Thyroid gland (tissue), 4 donors: ENCODE results near the gene TNNT2. TPM values are rescaled to one million over a fixed set of nuclear protein-coding genes. Genes with fewer than 3 reads are reported as not detected.

Experiments
- DNase-seq, 2 donors: peaks; one replicate each; pipeline ENCODE4 v3.0.0-alpha.2; 2019
- H3K27ac ChIP-seq, 3 donors: fragments of 200-600 bp; sonication (generic); 1 replicate in 2 of 3; 2 replicates in 1 of 3; pipeline ENCODE4 v1.5.1; 2016 to 2019; ENCODE audit warnings: mild to moderate bottlenecking in 1 of 3, moderate library complexity in 1 of 3
- H3K27me3 ChIP-seq: fragments of 200-600 bp; sonication (generic); one replicate; pipeline ENCODE4 v1.5.1; 2019
- H3K36me3 ChIP-seq, 2 donors: fragments of 200-600 bp; sonication (generic); one replicate each; pipeline ENCODE4 v1.5.1; 2016 to 2019
- H3K4me1 ChIP-seq, 2 donors: fragments of 200-600 bp; sonication (generic); one replicate each; pipeline ENCODE4 v1.5.1; 2017 to 2019
- H3K4me3 ChIP-seq, 3 donors: fragments of 200-600 bp; sonication (generic); replicated peaks in 1 of 3; 1 replicate in 2 of 3; 2 replicates in 1 of 3; pipeline ENCODE4 v1.5.1; 2016; ENCODE audit warnings: mild to moderate bottlenecking in 1 of 3
- H3K9me3 ChIP-seq: fragments of 200-600 bp; sonication (generic); one replicate; pipeline ENCODE4 v1.5.1; 2017
- CTCF ChIP-seq, 6 experiments: fragments of 200-600 bp in 3 of 6; fragments of 450-650 bp in 3 of 6; sonication (generic) in 3 of 6; IDR thresholded peaks; one replicate each; pipeline ENCODE4 v1.5.1; 2016 to 2019; ENCODE audit warnings: antibody characterized with exemption in 6 of 6, mild to moderate bottlenecking in 2 of 6, inconsistent platforms in 1 of 6, moderate library complexity in 1 of 6
- POLR2A ChIP-seq, 2 donors: fragments of 450-650 bp; IDR thresholded peaks; one replicate each; pipeline ENCODE4 v1.6.1; 2017; ENCODE audit warnings: antibody characterized with exemption in 2 of 2, mild to moderate bottlenecking in 2 of 2, moderate library complexity in 1 of 2
- WGBS, 2 donors: methylation state at CpG; one replicate each; pipeline ENCODE4 v1.1.5; 2017; 5-methylcytosine and 5-hydroxymethylcytosine counted together
- intact Hi-C: fragments of 100-400 bp; cut with DNase I; formaldehyde crosslinking; loops from one replicate; pipeline ENCODE4 v1.15.1; 2023
- total RNA-seq, 4 donors: library from RNA; depleted of rRNA; stranded (reverse); fragments of >200 nt; gene quantifications; one replicate each; pipeline ENCODE4 v1.2.3, GENCODE V29; 2016

The TNNT2 gene
- total RNA-seq, 4 donors from 2014 or later: 0.24 TPM; not detected in 3

- DNase-seq: no peak
- no peak for TF ChIP-seq POLR2A (IDR thresholded peaks at IDR 0.05)
- no peak for TF ChIP-seq CTCF (IDR thresholded peaks at IDR 0.05)
- H3K4me3 ChIP-seq: no peak overlapping the region
- H3K27me3 ChIP-seq: no peaks in the 10 kb centered on the region
- no peaks in the 10 kb centered on the region for H3K36me3 ChIP-seq
- 92 to 99% methylated on average over 2 to 7 of the region's 8 CpGs for WGBS, 2 donors
- intact Hi-C loops: loop anchor here (2.0 kb wide), 1 partner anchor 21 kb away; no protein-coding TSS in a partner anchor
- peaks cover 3 to 11% of the 10 kb centered on the region in 2 donors for H3K4me1 ChIP-seq
- no peak overlapping the region for H3K27ac ChIP-seq
- no peaks in the 10 kb centered on the region for H3K9me3 ChIP-seq
Observed at GRCh38 chr1:201386208-201386607, 8.7 kb upstream of the TNNT2 start.

DNA sequence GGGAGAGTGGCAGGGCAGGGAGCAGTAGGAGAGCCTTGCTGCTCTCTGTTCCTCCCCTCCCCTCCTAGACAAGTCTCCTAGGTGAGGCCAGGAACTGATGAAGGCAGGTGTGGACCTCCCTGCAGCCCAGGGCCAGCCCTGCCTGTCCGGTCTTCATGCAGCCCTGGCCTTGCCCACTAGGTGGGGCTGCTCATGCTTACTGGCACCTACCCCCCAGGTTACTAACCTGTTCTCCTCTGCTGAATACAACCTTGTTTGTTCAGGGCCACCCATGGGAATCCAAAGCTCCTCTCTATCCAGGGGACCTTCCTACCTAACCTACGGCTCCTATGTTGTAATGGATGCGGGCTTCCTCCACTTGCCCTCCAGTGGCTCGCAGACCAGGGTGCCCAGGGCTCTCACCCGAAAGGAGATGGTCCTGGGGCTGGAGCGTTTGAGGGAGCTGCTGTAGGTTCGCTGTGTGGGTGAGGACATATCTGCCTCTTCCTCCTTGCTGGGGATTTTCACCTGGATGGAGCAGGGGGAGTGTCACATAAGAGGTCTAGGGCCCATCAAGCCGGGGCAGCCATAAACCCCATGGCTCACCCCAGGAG lies 7.9 kb upstream of the TNNT2 start:
- Histone ChIP-seq H3K27me3 (no peaks in the 10 kb centered on the region), H3K27ac (no peak overlapping the region), H3K9me3 (no peaks in the 10 kb centered on the region), H3K4me1 (peaks cover 9 to 19% of the 10 kb centered on the region in 2 donors), H3K4me3 (no peak overlapping the region), H3K36me3 (no peaks in the 10 kb centered on the region)
- intact Hi-C loops: no loop called here
- TF ChIP-seq POLR2A (IDR thresholded peaks at IDR 0.05) (no peak), CTCF (IDR thresholded peaks at IDR 0.05) (peak in 5 of 6 experiments; percentile 54 to 89 (median 79))
- DNase-seq: peak; percentile 86 to 88
- WGBS, 2 donors: 62 to 85% methylated on average over 6 to 8 of the region's 8 CpGs

DNA sequence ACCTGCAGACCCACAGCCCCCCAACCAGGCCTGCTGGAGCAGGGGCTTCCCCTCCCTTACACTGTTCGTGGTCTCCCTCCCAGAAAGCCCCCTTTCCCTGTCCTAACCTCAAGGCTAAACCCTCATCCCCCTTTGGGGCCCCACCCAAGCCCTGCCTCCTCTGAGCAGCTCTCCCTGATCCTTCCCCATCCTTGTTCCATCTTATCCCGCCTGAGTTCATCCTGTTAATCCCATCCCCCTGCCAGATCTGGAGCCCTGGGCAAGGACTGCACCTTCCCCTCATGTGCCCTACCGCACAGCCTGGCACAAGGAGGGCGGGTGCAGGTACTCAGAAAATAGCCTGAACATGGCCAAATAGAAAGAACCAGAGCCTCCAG lies 6.9 kb upstream of the TNNT2 start:
- Histone ChIP-seq H3K27ac (no peak overlapping the region), H3K36me3 (no peaks in the 10 kb centered on the region), H3K4me1 (peaks cover 11 to 28% of the 10 kb centered on the region in 2 donors), H3K27me3 (no peaks in the 10 kb centered on the region), H3K4me3 (no peak overlapping the region), H3K9me3 (no peaks in the 10 kb centered on the region)
- TF ChIP-seq CTCF (IDR thresholded peaks at IDR 0.05) (no peak), POLR2A (IDR thresholded peaks at IDR 0.05) (no peak)
- intact Hi-C loops: no loop called here
- DNase-seq: no peak
- 56 to 80% methylated on average over 4 of the region's 4 CpGs for WGBS, 2 donors

GRCh38 chr1:201383647-201384405 lies 6.3 kb upstream of the TNNT2 start:
- TF ChIP-seq CTCF (IDR thresholded peaks at IDR 0.05) (no peak), POLR2A (IDR thresholded peaks at IDR 0.05) (no peak)
- no peak overlapping the region for H3K27ac ChIP-seq
- intact Hi-C loops: no loop called here
- peaks cover 11 to 28% of the 10 kb centered on the region in 2 donors for H3K4me1 ChIP-seq
- H3K36me3 ChIP-seq: no peaks in the 10 kb centered on the region
- H3K4me3 ChIP-seq: no peak overlapping the region
- no peaks in the 10 kb centered on the region for H3K27me3 ChIP-seq
- DNase-seq: peak in 1 of 2 donors; percentile 22
- 86 to 88% methylated on average over 4 of the region's 4 CpGs for WGBS, 2 donors
- H3K9me3 ChIP-seq: no peaks in the 10 kb centered on the region

GRCh38 chr1:201381130-201381529 lies 3.6 kb upstream of the TNNT2 start:
- Histone ChIP-seq H3K4me1 (peaks cover 11 to 28% of the 10 kb centered on the region in 2 donors), H3K36me3 (no peaks in the 10 kb centered on the region), H3K4me3 (no peak overlapping the region), H3K9me3 (no peaks in the 10 kb centered on the region), H3K27ac (peak overlapping the region in 2 of 3 donors; percentile 14 to 29), H3K27me3 (no peaks in the 10 kb centered on the region)
- WGBS, 2 donors: 21 to 35% methylated on average over 7 of the region's 7 CpGs
- intact Hi-C loops: no loop called here
- DNase-seq: peak; percentile 95
- TF ChIP-seq POLR2A (IDR thresholded peaks at IDR 0.05) (no peak), CTCF (IDR thresholded peaks at IDR 0.05) (no peak)
